SK-N-SH (cell line): Measurements from ENCODE around the gene ERN1. TPM values are rescaled to one million over a fixed set of nuclear protein-coding genes. Genes with fewer than 3 reads are reported as not detected.

Source experiments
- CTCF ChIA-PET: fragments of 300-600, 350-600 bp; formaldehyde crosslinking; extraction: SDS; loops from one replicate; lab custom pipeline; 2021; lab: Yijun Ruan, JAX
- POLR2A ChIA-PET: fragments of 350-600 bp; sonication (Branson Sonifier 250); formaldehyde crosslinking; extraction: SDS; loops from one replicate; lab custom pipeline; 2020; ENCODE audit warnings: antibody characterized with exemption, inconsistent platforms; lab: Yijun Ruan, JAX
- DNase-seq: peaks from one replicate; pipeline ENCODE4 v3.0.0; 2012
- H2AFZ ChIP-seq: fragments of 200-600 bp; sonication (generic); 2 replicates; pipeline ENCODE4 v1.8.1; 2016; ENCODE audit warnings: antibody characterized with exemption, mild to moderate bottlenecking, low read depth
- H3F3A ChIP-seq: fragments of 200-600 bp; sonication (generic); replicated peaks from 2 replicates; pipeline ENCODE3; 2016; ENCODE audit warnings: antibody characterized with exemption, mild to moderate bottlenecking; ENCODE audit not compliant: insufficient read depth
- H3K27ac ChIP-seq, 2 experiments: fragments of 200-500 bp in 1 of 2; fragments of 200-600 bp in 1 of 2; sonication (Bioruptor generic) in 1 of 2; sonication (generic), shearing (Covaris generic) in 1 of 2; 2 replicates each; pipeline versions ENCODE4 v1.5.1 to v1.6.1; 2014 to 2016; ENCODE audit warnings: low read depth in 2 of 2, inconsistent platforms in 1 of 2, low read length in 1 of 2, mild to moderate bottlenecking in 1 of 2, mixed read lengths in 1 of 2
- H3K27me3 ChIP-seq: fragments of 200-600 bp; sonication (generic), shearing (Covaris generic); 2 replicates; pipeline ENCODE4 v1.6.1; 2016; ENCODE audit warnings: mixed run types; ENCODE audit not compliant: insufficient read depth
- H3K36me3 ChIP-seq, 2 experiments: fragments of 200-500 bp in 1 of 2; fragments of 200-600 bp in 1 of 2; sonication (Bioruptor generic) in 1 of 2; sonication (generic) in 1 of 2; replicated peaks in 1 of 2; 2 replicates each; pipeline versions ENCODE3 to v1.5.1; 2014 to 2016; ENCODE audit warnings: low read length in 1 of 2, mild to moderate bottlenecking in 1 of 2; ENCODE audit not compliant: insufficient read depth in 2 of 2, control insufficient read depth in 1 of 2
- H3K4me1 ChIP-seq, 2 experiments: fragments of 200-500 bp in 1 of 2; fragments of 200-600 bp in 1 of 2; sonication (Bioruptor generic) in 1 of 2; sonication (generic), shearing (Covaris generic) in 1 of 2; 2 replicates each; pipeline versions ENCODE4 v1.5.1 to v1.6.1; 2014 to 2016; ENCODE audit warnings: low read depth in 1 of 2, low read length in 1 of 2, mixed run types in 1 of 2; ENCODE audit not compliant: insufficient read depth in 2 of 2, control insufficient read depth in 1 of 2
- H3K4me2 ChIP-seq: fragments of 200-600 bp; sonication (generic), shearing (Covaris generic); 2 replicates; pipeline ENCODE4 v1.6.1; 2017; ENCODE audit warnings: mixed run types
- H3K4me3 ChIP-seq, 2 experiments: fragments of 200-500 bp in 1 of 2; fragments of 200-600 bp in 1 of 2; sonication (Bioruptor generic) in 1 of 2; sonication (generic), shearing (Covaris generic) in 1 of 2; 2 replicates each; pipeline versions ENCODE4 v1.5.1 to v1.8.1; 2014 to 2016; ENCODE audit warnings: low read depth in 2 of 2, inconsistent platforms in 1 of 2, low read length in 1 of 2, mild to moderate bottlenecking in 1 of 2, mixed read lengths in 1 of 2, moderate library complexity in 1 of 2
- H3K79me2 ChIP-seq: fragments of 200-600 bp; sonication (generic); 2 replicates; pipeline ENCODE4 v1.8.1; 2017; ENCODE audit warnings: mild to moderate bottlenecking; ENCODE audit not compliant: insufficient read depth
- H3K9ac ChIP-seq: fragments of 200-600 bp; sonication (generic); 2 replicates; pipeline ENCODE4 v1.6.1; 2017; ENCODE audit warnings: mixed run types
- H3K9me2 ChIP-seq: fragments of 200-600 bp; sonication (generic); 2 replicates; pipeline ENCODE4 v1.6.1; 2017; ENCODE audit warnings: mixed run types
- H3K9me3 ChIP-seq: fragments of 200-600 bp; sonication (generic); 2 replicates; pipeline ENCODE4 v1.6.1; 2017; ENCODE audit warnings: mixed run types, mild to moderate bottlenecking, moderate library complexity
- H4K20me1 ChIP-seq: fragments of 200-600 bp; sonication (generic); 2 replicates; pipeline ENCODE4 v1.6.1; 2017; ENCODE audit warnings: mild to moderate bottlenecking, mixed run types; ENCODE audit not compliant: insufficient read depth
- FOSL2 ChIP-seq: IDR thresholded peaks from 2 replicates; pipeline ENCODE4 v1.4.0; 2012; ENCODE audit warnings: low read depth, mild to moderate bottlenecking, moderate library complexity, borderline replicate concordance
- FOXJ3 ChIP-seq: sonication (generic); formaldehyde crosslinking; IDR thresholded peaks from 2 replicates; pipeline ENCODE4 v1.5.1; 2020; ENCODE audit warnings: mild to moderate bottlenecking, missing genetic modification reagents
- FOXM1 ChIP-seq: IDR thresholded peaks from 2 replicates; pipeline ENCODE4 v1.4.0; 2012; ENCODE audit warnings: low read depth, mild to moderate bottlenecking
- GATA2 ChIP-seq: sonication (generic); formaldehyde crosslinking; IDR thresholded peaks from 2 replicates; pipeline ENCODE4 v1.5.0; 2020; ENCODE audit warnings: mild to moderate bottlenecking, missing genetic modification reagents
- MEF2A ChIP-seq: IDR thresholded peaks from 2 replicates; pipeline ENCODE4 v1.4.0; 2012; ENCODE audit warnings: low read depth, borderline replicate concordance
- MXI1 ChIP-seq: IDR thresholded peaks from 2 replicates; pipeline ENCODE4 v1.6.1; 2012; ENCODE audit warnings: mild to moderate bottlenecking, low read depth, low read length, improper control_type of control experiment
- RCOR1 ChIP-seq: fragments of 150-350 bp; IDR thresholded peaks from 2 replicates; pipeline ENCODE4 v1.6.1; 2017; ENCODE audit warnings: antibody characterized with exemption, low read length
- RXRA ChIP-seq: IDR thresholded peaks from 2 replicates; pipeline ENCODE4 v1.4.0; 2012; ENCODE audit warnings: low read depth, mild to moderate bottlenecking, borderline replicate concordance
- SIN3A ChIP-seq: IDR thresholded peaks from 2 replicates; pipeline ENCODE4 v1.6.1; 2012; ENCODE audit warnings: low read depth, mild to moderate bottlenecking, low read length, moderate library complexity, borderline replicate concordance
- USF2 ChIP-seq: fragments of 150-350 bp; IDR thresholded peaks from 2 replicates; pipeline ENCODE4 v1.6.1; 2017; ENCODE audit warnings: antibody characterized with exemption, low read length, low read depth, borderline replicate concordance
- WGBS: methylation state at CpG from one replicate; pipeline ENCODE4 v1.1.6; 2017; ENCODE audit warnings: low lambda C conversion rate; 5-methylcytosine and 5-hydroxymethylcytosine counted together
- polyA plus RNA-seq, 3 experiments: library from polyadenylated mRNA; depleted of rRNA; stranded (reverse); fragments of >200 nt; gene quantifications; 2 replicates each; pipeline ENCODE4 v1.2.3, GENCODE V29; 2012
- TF ChIP-seq, protein P1 (sequence below): fragments of 150-350 bp; IDR thresholded peaks from 2 replicates; pipeline ENCODE4 v1.6.1; 2016; ENCODE audit warnings: mild to moderate bottlenecking, low read depth, low read length

The ERN1 gene
- polyA plus RNA-seq, 1 of the 3 experiments (the other 2 are of a cell fraction), result 7.3 TPM

GRCh38 chr17:64006361-64007088 lies 123.4 kb downstream of the ERN1 start:
- CTCF ChIA-PET, result interaction anchor here (0.6 to 4.6 kb wide), 17 partner anchors 11 to 413 kb away, joined by 3 to 32 read pairs (median 4); partner anchors contain the start of genes CSHL1 and GH1
- Histone ChIP-seq H3K27ac (peak overlapping the region in 1 of 2 experiments; percentile 3; a peak in 1 of 4 replicates), H3K9me2 (no peaks in the 10 kb centered on the region), H3K36me3 (no peaks in the 10 kb centered on the region), H3F3A (no peaks in the 10 kb centered on the region), H3K4me1 (peaks cover 0 to 22% of the 10 kb centered on the region in 2 experiments; a peak in 1 of 4 replicates), H3K4me2 (no peak overlapping the region), H3K9ac (no peak overlapping the region), H3K27me3 (no peaks in the 10 kb centered on the region), H3K4me3 (no peak overlapping the region), H4K20me1 (no peaks in the 10 kb centered on the region), H3K79me2 (no peaks in the 10 kb centered on the region), H2AFZ (no peak overlapping the region), H3K9me3 (no peaks in the 10 kb centered on the region)
- 72% methylated on average over 12 of the region's 13 CpGs for WGBS
- DNase-seq, result peak; percentile 80
- TF ChIP-seq RCOR1 (0 out of 2 replicates have a peak, but pooled peaks have one; percentile 26), GATA2 (CRISPR knock-in tag) (peak; percentile 90), MXI1 (peak; percentile 52; the same call in 1 of the 2 replicates), SIN3A (no peak)
- POLR2A ChIA-PET, result no interaction called here

GRCh38 chr17:64005734-64006167 lies 124.2 kb downstream of the ERN1 start:
- 57% methylated on average over 6 of the region's 6 CpGs for WGBS
- no peaks in the 10 kb centered on the region for H3K9me2 ChIP-seq
- H3K4me2 ChIP-seq, result no peak overlapping the region
- ChIA-PET POLR2A (interaction anchor here (0.8 kb wide), 1 partner anchor 140 kb away, joined by 3 read pairs; no protein-coding TSS in a partner anchor), CTCF (interaction anchor here (0.5 to 4.6 kb wide), 14 partner anchors 12 to 707 kb away, joined by 3 to 32 read pairs (median 7); partner anchors contain the start of genes CSHL1 and GH1)
- H3K9me3 ChIP-seq, result no peaks in the 10 kb centered on the region
- no peaks in the 10 kb centered on the region for H4K20me1 ChIP-seq
- no peak overlapping the region for H2AFZ ChIP-seq
- DNase-seq, result peak; percentile 76
- no peaks in the 10 kb centered on the region for H3F3A ChIP-seq
- H3K9ac ChIP-seq, result no peak overlapping the region
- peaks cover 0 to 22% of the 10 kb centered on the region in 2 experiments; a peak in 1 of 4 replicates for H3K4me1 ChIP-seq
- TF ChIP-seq MXI1 (peak; percentile 34; the same call in 1 of the 2 replicates), FOXM1 (no peak), RXRA (no peak), FOSL2 (no peak), MEF2A (no peak), FOXJ3 (CRISPR knock-in tag) (peak; percentile 69; the same call in 1 of the 2 replicates), USF2 (no peak)
- TF ChIP-seq, protein P1, sequence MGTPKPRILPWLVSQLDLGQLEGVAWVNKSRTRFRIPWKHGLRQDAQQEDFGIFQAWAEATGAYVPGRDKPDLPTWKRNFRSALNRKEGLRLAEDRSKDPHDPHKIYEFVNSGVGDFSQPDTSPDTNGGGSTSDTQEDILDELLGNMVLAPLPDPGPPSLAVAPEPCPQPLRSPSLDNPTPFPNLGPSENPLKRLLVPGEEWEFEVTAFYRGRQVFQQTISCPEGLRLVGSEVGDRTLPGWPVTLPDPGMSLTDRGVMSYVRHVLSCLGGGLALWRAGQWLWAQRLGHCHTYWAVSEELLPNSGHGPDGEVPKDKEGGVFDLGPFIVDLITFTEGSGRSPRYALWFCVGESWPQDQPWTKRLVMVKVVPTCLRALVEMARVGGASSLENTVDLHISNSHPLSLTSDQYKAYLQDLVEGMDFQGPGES, result no peak
- TF ChIP-seq, all 33 proteins: peak for 2
- H3K36me3 ChIP-seq, result no peaks in the 10 kb centered on the region
- no peaks in the 10 kb centered on the region for H3K79me2 ChIP-seq
- no peak overlapping the region for H3K4me3 ChIP-seq
- H3K27me3 ChIP-seq, result no peaks in the 10 kb centered on the region
- H3K27ac ChIP-seq, result peak overlapping the region in 1 of 2 experiments; percentile 53; a peak in 1 of 4 replicates
